Measurements from ENCODE around the gene RASAL2.

RASAL2 gene

DNA sequence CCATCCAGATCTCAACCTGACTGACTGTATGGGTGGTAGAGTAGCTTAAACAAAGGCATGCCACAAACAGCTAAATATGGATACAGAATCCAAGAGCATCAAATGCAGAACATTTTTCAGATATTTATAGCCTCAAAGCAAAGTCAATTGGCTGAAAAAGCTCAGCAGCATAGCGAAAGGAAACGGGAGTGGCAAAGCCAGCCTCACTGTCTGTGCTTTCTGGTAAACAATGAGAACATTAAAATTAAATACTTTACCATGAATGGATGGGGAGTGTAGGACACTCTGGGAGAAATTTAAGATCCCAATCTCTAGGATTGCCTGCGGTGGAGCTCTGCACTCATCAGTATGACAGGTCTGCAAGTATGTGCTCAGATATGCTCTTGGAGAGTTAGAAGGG, 4.4 kb downstream of the RASAL2 start:
- H3K36me3 ChIP-seq (ENCODE audit: control insufficient read depth, insufficient read depth, low read length) = no peaks in the 10 kb centered on the region
- H3K27me3 ChIP-seq (replicated peaks; ENCODE audit: control insufficient read depth, insufficient read depth, low read length) = no peaks in the 10 kb centered on the region
- no peak overlapping the region for H3K4me3 ChIP-seq (replicated peaks; ENCODE audit: low read depth, low read length)
- TF ChIP-seq, protein P1, sequence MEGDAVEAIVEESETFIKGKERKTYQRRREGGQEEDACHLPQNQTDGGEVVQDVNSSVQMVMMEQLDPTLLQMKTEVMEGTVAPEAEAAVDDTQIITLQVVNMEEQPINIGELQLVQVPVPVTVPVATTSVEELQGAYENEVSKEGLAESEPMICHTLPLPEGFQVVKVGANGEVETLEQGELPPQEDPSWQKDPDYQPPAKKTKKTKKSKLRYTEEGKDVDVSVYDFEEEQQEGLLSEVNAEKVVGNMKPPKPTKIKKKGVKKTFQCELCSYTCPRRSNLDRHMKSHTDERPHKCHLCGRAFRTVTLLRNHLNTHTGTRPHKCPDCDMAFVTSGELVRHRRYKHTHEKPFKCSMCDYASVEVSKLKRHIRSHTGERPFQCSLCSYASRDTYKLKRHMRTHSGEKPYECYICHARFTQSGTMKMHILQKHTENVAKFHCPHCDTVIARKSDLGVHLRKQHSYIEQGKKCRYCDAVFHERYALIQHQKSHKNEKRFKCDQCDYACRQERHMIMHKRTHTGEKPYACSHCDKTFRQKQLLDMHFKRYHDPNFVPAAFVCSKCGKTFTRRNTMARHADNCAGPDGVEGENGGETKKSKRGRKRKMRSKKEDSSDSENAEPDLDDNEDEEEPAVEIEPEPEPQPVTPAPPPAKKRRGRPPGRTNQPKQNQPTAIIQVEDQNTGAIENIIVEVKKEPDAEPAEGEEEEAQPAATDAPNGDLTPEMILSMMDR (IDR thresholded peaks at IDR 0.05; ENCODE audit: insufficient read depth, low read length, poor library complexity, severe bottlenecking) = no peak
- DNase-seq (ENCODE audit: extremely low read depth, insufficient read length) = no peak

DNA sequence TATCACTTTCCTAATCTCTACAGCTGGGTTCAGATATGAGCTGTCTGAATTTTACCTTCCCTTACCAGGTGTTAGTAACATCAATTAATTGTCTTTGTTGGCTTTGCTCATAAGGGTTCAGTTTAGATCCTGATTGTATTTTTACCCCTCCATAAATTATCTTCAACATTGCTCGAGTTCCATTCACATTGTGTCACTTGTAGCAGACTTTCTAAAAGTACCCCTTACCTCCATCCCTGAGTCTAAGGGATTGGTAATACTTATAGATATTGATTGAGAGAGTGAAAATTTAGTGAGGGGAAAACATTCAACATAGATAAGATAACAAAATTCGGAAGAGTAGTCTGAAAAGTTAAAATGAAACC, 7.3 kb downstream of the RASAL2 start:
- Histone ChIP-seq H3K36me3 (ENCODE audit: control insufficient read depth, insufficient read depth, low read length) (no peaks in the 10 kb centered on the region), H3K27me3 (replicated peaks; ENCODE audit: control insufficient read depth, insufficient read depth, low read length) (no peaks in the 10 kb centered on the region), H3K4me3 (replicated peaks; ENCODE audit: low read depth, low read length) (no peak overlapping the region)
- no peak for DNase-seq (ENCODE audit: extremely low read depth, insufficient read length)
- TF ChIP-seq, protein P1 (IDR thresholded peaks at IDR 0.05; ENCODE audit: insufficient read depth, low read length, poor library complexity, severe bottlenecking) = no peak

DNA sequence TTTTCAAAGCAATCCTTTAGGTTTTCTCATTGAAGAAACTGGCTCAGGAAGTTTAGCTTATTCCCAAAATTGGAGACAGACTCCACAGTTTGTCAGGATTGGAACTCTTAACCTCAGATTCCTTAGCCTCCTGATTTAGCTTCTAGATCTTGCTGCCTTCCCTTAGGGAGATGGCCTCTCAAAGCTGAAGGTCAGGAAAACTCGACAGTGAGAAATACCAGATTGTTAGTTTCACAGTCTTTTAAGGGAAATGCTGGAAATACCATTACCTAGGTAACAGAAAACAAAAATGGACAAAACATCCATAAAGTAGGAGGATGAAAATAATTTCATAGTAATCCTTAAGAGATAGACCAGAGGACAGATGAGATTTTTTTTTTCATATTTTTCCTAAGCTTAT, 7.8 kb downstream of the RASAL2 start:
- TF ChIP-seq, protein P1 (IDR thresholded peaks at IDR 0.05; ENCODE audit: insufficient read depth, low read length, poor library complexity, severe bottlenecking) = no peak
- H3K4me3 ChIP-seq (replicated peaks; ENCODE audit: low read depth, low read length) = no peak overlapping the region
- no peak for DNase-seq (ENCODE audit: extremely low read depth, insufficient read length)
- H3K27me3 ChIP-seq (replicated peaks; ENCODE audit: control insufficient read depth, insufficient read depth, low read length) = no peaks in the 10 kb centered on the region
- no peaks in the 10 kb centered on the region for H3K36me3 ChIP-seq (ENCODE audit: control insufficient read depth, insufficient read depth, low read length)

DNA sequence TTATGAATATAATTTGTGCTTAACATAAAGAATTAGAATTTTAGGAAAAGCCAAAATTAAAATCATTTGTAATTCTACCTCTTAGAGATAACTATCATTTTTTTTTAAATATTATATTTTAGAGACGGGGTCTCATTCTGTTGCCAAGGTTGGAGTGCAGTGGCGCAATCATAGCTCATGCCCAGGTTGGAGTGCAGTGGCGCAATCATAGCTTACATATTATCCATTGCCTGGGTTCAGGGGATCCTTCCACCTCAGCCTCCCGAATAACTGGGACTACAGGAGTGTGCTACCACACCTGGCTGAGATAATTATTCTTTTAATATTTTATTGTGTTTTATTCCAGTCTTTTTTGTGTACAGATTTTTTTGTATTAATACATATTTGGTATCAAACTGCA, 8.3 kb downstream of the RASAL2 start:
- no peaks in the 10 kb centered on the region for H3K36me3 ChIP-seq (ENCODE audit: control insufficient read depth, insufficient read depth, low read length)
- no peaks in the 10 kb centered on the region for H3K27me3 ChIP-seq (replicated peaks; ENCODE audit: control insufficient read depth, insufficient read depth, low read length)
- DNase-seq (ENCODE audit: extremely low read depth, insufficient read length) = no peak
- TF ChIP-seq, protein P1 (IDR thresholded peaks at IDR 0.05; ENCODE audit: insufficient read depth, low read length, poor library complexity, severe bottlenecking) = no peak
- H3K4me3 ChIP-seq (replicated peaks; ENCODE audit: low read depth, low read length) = no peak overlapping the region

DNA sequence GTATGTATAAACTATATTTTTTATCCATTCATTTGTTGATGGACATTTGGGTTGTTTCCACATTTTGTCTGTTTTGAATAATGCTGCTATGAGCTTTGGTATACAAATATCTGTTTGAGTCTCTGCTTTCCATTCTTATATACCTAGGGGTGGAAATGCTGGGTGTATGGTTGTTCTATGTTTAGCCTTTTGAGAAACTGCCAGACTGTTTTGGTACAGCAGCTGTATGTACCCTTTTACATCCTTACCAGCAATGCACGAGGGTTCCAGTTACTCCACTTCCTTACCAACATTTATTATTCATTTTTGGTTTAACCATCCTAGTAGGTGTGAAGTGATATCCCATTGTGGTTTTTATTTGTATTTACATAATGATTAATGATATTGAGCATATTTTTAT, 13.9 kb downstream of the RASAL2 start:
- TF ChIP-seq, protein P1 (IDR thresholded peaks at IDR 0.05; ENCODE audit: insufficient read depth, low read length, poor library complexity, severe bottlenecking) = no peak
- Histone ChIP-seq H3K36me3 (ENCODE audit: control insufficient read depth, insufficient read depth, low read length) (no peaks in the 10 kb centered on the region), H3K27me3 (replicated peaks; ENCODE audit: control insufficient read depth, insufficient read depth, low read length) (no peaks in the 10 kb centered on the region), H3K4me3 (replicated peaks; ENCODE audit: low read depth, low read length) (no peak overlapping the region)
- DNase-seq (ENCODE audit: extremely low read depth, insufficient read length) = no peak
